GM18511 (cell line): Measurements from ENCODE around the gene DUOXA1.
"Not testable (repeated sequence)": the region's sequence is repeated elsewhere in the genome, so short reads cannot be mapped to it uniquely, and the experiment has no call there.

Experiments
- ATAC-seq: cut with Tn5 transposase; IDR thresholded peaks from one replicate; pipeline ENCODE4 v1.9.1; 2021; ENCODE audit warnings: mild to moderate bottlenecking, moderate library complexity; ENCODE audit not compliant: unreplicated experiment

The DUOXA1 gene

GRCh38 chr15:45114751-45115085 lies 15.0 kb downstream of the DUOXA1 start:
- ATAC-seq, result no peak

DNA sequence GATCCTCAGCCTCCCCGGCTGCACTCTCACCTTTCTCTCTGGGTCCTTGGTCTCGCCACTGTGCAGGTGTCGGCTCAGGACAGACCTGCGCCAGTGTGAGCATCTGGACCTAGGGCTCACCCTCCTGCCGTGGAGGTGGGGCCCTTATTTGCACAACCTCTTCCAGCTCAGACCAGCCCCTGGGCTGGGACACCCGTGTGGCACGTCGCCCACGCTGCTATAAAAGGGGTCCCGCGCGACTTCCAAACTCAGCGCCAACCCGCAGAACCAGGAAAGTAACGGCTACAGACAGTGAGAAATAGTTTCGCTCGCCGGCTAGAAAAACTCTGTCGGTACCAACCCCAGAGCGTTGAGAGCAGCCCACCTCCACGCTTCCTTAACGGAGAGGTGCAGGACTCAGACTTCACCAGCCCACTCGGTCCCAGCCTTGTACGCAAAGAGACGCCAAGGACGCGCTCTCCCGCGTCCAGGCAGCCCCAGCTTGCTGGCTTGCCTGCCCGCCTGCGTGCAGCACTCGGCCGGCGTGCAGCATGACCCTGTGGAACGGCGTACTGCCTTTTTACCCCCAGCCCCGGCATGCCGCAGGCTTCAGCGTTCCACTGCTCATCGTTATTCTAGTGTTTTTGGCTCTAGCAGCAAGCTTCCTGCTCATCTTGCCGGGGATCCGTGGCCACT lies 15.5 kb downstream of the DUOXA1 start, which contains the start of the genes DUOX2 and DUOXA2:
Gene DUOX2 (minus strand): TSS at position 97 of the 675 bp plus-strand sequence. CDS start 761 bp downstream, outside the sequence.
Gene DUOXA2 (plus strand): TSS at position 251 of the 675 bp plus-strand sequence. CDS start 280 bp downstream, at position 531.
- no peak for ATAC-seq

DNA sequence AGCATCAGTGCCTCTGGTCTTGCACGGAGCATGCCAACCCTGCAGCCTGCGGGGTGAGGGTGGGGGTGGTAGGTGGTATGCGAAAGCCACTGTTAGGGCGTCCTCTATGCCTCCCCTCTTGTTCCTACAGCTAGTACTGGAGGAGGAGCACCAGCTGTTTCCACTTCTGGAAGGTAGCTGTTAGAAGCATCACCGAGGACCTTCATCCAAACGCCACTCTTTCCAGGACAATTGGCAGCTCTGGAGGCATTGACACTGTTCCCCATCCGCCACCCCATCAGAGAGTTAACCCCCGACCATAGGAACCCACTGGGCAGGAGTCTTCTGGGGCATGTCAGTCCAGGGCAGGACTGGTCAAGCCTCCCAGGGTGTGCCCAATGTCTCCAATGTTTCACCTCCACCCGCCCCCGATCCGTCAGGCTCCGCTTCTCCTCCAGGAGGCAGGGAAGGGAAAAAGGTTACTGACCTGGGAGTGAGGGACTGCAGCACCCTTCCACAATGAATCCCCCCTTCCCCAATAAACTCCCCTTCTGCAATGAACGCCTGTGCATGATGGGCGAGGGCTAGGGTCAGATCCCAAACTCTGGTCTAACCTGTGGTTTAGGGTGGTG lies 16.2 kb downstream of the DUOXA1 start:
- ATAC-seq, result no peak

GRCh38 chr15:45112591-45113379 lies 16.9 kb downstream of the DUOXA1 start:
- no peak for ATAC-seq

DNA sequence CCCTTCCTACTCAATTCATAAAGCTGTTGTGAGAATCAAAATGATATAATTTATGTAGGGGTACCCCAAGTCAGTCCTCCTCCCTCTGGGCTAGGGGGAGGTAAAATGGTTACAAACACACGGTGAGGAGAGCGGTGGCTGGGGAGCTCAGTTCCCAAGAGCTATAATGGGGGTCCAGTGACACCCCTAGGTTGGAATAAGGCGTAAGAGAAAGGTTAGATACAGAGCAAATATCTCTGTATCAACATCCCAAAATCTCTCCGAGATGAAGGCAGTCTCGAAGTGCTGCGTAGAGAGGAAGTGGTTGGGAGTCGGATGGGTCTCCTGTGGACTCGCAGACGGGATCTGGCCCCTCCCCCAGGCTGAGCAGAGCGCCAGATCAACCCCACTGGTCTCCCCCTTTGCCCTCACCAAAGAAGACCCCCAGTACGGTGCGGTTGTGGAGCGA lies 17.5 kb downstream of the DUOXA1 start:
- ATAC-seq, result no peak

- no peak for ATAC-seq
Measured at GRCh38 chr15:45111390-45112142, 18.1 kb downstream of the DUOXA1 start.

- ATAC-seq, result no peak
Measured at GRCh38 chr15:45110256-45110820, 19.3 kb downstream of the DUOXA1 start.

GRCh38 chr15:45107941-45108630 lies 21.6 kb downstream of the DUOXA1 start:
- ATAC-seq, result no peak

- ATAC-seq, result no peak
Measured at GRCh38 chr15:45106002-45106790, 23.5 kb downstream of the DUOXA1 start.

DNA sequence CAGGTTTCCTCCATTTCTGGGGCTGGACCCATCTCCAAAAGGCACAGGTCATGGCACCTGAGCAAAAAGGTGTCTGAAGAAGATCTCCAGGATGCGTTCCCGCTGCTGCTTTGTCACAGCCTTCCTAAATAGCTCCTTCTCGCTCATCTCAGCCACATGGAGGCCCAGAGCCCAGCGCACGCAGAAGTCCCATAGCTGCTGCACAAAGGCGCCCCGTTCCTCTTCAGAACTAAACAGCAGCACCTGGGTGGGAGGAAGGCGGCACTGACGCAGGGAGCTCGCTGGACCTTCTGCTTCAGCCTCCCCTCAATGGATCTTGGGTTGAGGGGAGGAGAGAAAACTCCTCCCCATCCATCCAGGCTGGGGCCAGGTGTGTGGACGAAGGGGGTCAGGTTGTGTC lies 24.1 kb downstream of the DUOXA1 start:
- ATAC-seq, result no peak

DNA sequence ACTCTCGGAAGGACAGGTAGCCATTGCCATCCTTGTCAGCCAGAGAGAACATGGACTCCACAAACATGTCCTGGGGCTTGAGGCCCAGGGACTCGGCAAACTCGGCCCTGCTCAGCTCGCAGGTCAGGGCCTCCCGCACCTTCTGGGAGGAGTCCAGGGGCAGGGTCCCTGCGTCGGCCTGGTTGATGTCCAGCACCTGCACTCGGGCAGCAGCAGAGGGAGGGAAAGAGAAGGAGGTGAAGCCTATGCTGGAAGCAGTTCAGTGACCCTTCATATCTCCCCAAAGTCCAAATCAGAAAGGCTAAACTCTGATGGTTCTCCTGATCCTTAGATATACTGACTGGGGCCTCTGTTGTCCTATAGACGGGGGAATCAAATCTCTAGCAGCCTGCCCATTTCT lies 25.5 kb downstream of the DUOXA1 start:
- not testable (repeated sequence) for ATAC-seq

DNA sequence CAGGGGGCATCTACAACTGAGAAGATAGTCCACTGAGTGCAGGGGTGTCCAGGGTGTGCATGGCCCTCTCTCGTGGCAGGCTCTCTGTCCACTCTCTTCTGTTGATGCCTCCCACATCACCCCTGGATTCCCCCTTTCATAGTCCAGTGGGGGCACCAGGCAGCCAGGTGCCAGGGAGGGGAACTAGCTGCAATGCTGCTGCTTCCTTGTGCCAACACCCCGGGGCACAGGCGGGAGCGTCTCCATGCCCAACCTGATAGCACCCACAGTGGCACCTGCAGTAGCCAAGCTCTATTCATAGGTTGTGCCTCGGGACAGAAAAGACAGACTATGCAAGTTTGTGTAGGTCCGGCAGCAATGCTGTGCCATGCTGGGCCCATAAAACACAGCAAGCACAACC lies 27.5 kb downstream of the DUOXA1 start:
- ATAC-seq, result no peak

DNA sequence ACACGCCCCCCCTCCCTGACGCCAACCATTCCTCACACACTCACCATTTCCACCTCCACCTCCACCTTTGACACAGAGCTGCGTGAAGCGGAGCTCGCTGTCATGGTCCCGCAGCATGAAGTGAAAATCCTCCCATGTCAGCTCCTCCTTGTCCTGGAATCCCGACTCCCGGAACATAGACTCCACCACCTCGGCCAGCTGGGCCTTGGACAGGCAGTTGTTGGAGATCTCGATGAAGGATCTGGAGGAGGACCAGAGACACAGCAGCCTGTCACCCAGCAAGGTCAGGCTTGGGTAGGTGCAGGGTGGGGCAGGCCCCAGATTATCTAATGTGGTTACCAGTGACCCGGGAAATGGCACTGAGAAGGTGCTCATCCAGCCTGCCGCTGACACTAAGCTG lies 27.9 kb downstream of the DUOXA1 start:
- no peak for ATAC-seq

GRCh38 chr15:45100884-45101625 lies 28.6 kb downstream of the DUOXA1 start:
- ATAC-seq, result no peak

DNA sequence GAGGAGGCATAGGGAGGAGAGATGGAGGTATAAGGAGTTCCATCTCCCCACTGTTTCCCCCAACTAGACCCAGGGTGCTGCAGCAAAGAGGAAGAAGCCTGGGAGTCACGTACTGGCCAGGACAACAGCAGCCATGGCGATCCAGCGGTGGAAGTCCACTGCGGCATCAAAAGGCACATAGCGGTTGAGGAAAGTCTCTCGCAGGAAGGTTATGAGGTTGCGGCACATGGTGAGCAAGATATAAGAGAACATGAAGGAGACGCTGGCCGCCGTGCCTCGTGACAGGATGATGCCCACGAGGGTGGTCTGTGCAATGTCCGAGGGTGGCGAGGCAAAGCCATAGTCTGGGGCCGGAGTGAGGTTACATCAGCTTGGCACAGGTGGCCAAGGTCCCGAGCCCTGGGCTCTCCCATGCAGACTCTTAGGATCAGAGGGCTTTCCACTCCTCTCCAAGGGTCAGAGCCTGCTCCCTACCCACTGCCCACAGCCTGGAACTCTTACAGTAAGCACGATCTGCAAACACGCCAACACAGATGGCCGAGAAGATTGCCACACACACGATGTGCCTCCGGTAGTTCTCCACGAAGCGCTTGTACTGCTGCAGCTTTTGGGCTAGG lies 30.0 kb downstream of the DUOXA1 start:
- ATAC-seq, result no peak

DNA sequence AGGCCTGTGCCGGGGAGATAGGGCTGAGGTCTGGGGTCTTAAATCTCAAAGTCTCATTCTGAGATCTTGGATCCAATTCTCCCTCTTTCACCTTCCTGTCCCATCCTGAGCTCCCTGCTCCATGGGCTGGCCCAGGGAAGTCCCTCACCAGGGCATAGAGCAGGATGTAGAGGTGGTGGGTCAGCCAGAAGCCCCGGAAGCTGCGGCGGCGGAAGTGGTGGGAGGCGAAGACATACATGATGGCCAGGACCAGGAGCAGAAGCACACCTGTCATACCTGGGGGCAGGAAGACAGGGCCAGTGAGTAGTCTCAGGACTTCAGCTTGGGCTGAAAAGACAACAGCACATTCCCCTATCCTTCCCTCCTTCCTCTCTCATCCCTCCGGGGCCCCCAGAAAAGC lies 32.2 kb downstream of the DUOXA1 start:
- ATAC-seq, result no peak

DNA sequence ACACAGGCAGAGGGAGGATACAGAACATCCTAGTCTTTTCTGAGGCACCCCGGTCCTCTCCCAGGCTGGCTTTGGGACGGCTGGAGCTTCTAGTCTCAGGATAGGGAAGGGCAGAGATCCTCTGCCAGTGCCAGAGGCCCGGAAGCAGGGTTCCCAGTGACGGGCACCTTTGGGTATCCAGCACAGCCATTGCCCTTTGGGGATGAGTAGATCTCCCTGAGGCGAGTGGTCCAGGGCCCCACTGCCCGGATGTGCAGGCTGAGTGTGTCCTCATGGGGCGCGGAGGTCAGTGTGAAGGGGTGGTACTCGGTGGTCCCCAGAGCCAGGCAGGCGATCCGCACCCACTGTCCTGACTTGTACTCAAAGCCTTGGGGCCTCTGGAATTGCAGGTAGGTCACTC lies 34.0 kb downstream of the DUOXA1 start:
- no peak for ATAC-seq

DNA sequence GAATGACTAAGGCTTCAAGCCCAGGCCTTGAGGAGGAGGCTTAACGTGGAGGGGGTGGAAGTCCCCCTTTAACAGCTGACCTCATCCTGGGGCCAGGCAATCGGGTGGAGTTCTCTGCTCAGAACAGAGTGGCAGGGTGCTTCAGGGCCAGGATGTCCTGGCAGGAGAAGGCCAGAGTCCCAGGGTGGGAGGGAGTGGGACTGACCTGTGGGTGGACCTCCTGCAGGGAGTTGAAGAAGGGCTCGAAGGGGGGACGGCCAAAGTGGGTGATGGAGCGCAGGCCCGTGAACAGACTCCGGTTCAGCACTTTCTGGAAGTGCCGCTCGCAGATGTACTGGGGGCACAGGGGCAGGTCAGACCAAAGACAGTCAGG lies 35.3 kb downstream of the DUOXA1 start:
- no peak for ATAC-seq
